NCI-H2227 (cell line): Measurements from ENCODE around the gene WFDC1.

Experiments used
- DNase-seq: peaks from one replicate; lab custom pipeline; 2025; ENCODE audit not compliant: unreplicated experiment; lab: John Stamatoyannopoulos, UW

WFDC1 gene

DNA sequence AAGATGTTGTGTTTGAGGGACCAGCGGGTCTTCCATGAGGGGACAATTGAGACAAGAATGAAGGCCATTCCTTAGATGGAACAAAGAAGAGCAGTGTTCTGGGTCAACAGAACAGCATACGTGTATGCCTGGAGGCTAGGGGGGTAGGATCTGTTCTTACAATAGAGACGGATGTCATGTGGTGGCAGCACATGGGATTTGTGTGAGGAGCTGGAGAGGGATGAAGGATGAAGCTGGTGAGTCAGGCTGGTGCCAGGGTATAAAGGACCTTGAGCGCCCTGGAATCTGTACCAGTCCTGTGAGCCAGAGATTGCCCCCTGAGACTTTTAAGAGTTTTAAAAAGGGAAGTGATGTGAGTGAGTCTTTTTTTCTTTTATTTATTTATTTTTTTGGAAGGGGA lies 22.8 kb upstream of the WFDC1 start:
- no peak for DNase-seq

DNA sequence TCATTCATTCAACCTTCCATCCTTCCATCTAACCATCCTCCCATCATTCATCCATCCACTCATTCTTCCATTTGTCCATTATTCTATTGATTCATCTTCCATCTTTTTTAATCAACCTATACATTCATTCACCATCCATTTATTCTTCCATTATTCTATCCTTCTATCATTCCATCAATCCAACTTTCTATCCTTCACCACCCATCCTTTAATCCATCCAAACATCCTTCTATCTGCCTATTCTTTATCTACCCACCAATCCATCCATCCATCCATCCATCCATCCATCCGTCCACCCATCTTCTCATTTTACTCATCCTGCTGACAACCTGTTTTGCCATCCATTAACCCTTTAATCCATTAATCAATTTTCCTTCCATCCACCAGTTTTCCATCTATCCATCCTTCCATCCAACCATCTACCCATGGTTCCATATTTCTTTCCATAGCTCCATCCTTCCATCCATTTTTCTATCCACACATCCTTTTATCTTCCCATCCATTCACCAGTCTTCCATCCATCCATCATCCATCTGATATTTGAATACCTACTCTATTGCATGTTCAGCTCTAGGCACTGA lies 21.8 kb upstream of the WFDC1 start:
- no peak for DNase-seq

DNA sequence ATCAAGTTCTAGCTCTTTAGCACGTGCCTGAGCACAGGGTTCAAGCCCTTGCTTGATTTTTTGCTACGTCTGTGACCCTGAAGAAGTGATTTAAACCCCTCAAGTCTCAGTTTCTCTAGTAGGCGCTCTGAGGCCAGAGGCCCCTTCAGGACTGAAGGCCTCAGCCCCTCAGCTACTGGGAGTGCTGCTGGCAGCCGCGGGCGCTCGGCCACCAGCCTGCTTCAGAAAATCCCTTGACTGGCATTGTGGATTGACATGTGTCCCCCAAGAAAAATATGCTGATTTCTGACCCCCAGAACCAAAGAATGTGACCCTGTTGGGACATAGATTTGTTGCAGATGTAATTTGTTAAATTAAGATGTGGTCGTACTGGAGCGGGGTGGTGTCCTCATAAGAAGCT lies 20.2 kb upstream of the WFDC1 start:
- no peak for DNase-seq

DNA sequence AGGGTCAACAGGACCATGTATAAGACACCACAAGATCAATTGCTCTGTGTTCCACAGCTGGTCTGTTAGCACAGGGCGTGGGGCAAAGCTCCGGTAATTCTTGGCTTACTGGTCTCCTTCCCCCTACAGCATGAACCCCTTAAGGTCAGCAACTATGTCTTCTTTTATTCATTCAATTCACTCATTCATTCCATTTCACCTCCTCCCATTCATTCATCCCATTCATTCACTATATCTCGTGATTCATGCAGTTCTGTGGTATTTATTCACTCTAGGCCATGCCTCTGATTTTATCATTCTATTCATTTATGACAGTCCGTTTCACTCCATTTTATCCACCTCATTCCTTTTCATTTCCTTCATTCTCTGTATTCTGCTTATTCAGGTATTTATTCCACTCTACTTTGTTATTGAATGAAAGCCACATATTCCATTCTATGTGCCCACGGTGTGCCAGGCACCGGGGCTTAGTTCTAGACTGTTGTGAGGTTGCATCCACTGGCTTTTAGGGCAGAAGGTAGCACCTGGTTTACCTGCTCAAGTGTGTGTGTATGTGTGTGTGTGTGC lies 19.0 kb upstream of the WFDC1 start:
- DNase-seq = no peak

GRCh38 chr16:84277244-84277823 lies 17.3 kb upstream of the WFDC1 start:
- peak; percentile 48 for DNase-seq

GRCh38 chr16:84278333-84278732 lies 16.3 kb upstream of the WFDC1 start:
- DNase-seq = no peak

DNA sequence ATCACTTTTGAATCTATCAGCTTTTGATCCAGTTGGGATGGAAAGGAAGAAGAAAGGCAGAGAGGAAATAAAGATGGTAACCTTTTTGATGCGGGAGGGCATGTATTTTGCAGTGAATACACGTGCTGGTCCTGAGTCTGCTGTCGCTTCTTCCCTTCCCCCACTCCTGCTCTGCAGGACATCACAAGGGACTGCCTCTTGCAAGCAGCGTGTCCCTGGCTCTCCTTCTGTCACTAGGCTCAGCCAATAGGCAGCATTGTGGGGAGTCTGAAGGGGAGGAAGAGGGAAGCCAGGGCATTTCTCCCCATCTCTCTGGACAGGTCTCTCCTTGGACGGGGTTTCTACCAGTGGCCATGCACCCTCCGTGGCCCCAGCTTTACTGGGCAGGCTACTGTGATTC lies 15.7 kb upstream of the WFDC1 start:
- peak; percentile 56 for DNase-seq

GRCh38 chr16:84279881-84280280 lies 14.8 kb upstream of the WFDC1 start:
- DNase-seq = no peak

GRCh38 chr16:84281074-84281473 lies 13.6 kb upstream of the WFDC1 start:
- peak; percentile 2 for DNase-seq

DNA sequence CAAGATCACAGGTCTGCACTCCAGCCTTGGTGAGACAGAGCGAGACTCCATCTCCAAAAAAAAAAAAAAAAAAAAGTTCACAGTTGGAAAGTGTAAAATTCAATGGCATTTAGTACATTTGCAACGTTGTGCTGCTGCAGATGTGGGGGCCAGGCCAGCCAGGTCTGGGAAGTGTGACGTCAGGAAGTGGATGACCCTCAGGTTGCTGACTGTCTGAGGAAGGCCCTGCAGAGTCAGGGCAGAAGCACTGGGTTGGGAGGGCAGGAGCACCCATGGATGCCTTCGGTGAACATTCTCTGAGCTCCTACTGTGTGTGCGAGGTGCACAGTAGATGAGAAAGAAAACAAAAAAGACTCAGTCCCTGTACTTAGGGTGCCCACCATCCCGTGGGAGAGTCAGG lies 12.1 kb upstream of the WFDC1 start:
- no peak for DNase-seq

DNA sequence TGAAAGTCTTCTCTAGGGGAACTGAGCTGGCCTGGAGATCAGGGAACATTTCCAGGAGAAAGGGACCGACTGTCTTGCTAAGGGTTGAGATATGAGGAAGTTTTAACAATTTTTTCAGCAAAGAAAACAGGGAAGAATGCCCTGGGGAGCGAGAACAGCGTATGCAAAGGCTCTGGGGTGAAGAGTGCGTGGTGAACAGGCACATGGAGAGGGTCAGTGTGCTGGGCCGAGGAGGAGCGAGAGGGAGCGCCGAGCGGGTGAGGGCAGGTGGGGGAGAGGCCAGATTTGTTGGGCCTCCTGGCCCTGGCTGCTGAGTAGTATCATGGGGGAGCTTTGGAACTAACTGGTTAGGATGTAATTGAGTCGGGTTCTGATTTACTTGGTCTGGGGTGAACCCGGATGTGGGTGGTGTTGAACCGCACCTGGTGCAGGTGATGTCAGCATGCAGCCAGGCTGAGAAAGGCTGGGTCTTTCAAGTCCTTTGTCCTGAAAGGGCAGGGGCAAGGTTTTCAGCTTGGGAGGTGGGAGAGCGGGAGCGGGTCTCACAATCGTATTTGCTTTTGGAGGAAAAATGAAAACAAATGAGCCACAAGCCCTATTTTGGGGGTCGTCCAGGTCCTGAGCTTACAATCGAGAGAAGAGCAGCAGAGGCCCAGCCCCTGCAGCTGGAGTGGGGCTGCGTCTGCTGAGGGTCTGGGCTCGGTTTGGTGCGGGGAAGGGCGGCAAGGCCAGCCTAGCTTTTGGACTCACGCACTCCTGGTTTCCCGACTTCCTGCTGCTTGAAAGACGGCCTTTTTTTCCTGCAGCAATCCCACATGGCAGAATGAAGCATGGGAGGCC lies 11.1 kb upstream of the WFDC1 start:
- no peak for DNase-seq

DNA sequence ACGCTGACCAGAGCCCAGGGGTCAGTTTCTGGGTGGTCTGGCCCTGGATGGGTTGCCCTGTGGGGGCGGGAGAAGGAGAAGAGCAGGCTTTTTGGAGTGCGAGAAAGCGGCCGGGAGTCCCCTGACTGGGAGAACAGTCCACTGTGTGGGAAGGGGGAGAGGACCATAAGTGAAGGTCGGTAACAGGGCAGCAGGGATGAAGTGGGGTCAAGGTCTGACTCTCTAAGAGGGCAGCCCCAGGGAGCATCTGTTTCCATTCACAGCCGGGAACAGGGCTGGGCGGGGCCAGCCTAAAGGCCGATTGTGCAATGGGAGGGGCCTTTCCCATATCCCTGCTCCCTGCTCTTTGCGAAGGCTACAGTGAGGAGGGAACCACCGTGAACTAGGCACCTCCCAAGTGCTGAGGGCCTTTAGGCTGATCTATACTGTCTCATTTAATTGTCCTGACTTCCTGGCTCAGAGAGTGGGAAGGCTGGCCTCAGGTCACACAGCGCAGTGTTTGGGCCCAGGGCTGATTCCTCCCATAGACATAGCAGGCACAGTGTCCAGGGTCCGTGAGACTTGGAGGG lies 10.4 kb upstream of the WFDC1 start:
- no peak for DNase-seq

DNA sequence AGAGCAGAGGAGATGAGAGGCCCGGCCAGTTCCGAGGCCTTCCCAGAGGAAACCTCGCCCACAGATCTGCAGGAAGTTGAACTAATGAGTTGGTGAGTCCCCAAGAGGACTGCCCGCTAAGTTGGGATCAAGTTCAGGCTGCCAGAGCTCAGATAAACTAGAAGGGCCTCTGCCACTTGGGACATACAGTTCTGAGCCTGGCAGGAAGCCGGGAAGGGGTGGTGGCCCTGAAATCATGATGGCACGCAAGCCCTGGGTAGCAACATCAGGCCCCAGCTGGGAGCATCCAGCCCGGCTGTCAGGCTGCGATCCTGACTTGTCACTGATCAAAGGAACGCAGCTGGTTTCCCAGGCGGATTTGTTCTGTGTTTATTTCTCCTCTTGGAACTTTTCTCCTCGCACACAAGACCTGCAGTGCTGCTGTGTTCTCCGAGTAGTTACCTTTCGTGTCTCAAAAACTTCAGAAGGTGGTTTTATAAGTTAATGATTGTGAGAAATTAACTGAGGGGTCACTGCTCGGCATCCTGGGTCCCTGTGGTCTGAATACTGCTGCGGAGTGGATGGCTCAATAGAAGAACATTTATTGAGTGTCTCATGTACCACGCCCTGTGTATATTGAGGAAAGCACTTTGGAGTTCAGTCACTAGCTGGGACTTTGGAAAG lies 8.0 kb upstream of the WFDC1 start:
- DNase-seq = no peak

- no peak for DNase-seq
Observed at GRCh38 chr16:84288902-84289301, 5.8 kb upstream of the WFDC1 start.

DNA sequence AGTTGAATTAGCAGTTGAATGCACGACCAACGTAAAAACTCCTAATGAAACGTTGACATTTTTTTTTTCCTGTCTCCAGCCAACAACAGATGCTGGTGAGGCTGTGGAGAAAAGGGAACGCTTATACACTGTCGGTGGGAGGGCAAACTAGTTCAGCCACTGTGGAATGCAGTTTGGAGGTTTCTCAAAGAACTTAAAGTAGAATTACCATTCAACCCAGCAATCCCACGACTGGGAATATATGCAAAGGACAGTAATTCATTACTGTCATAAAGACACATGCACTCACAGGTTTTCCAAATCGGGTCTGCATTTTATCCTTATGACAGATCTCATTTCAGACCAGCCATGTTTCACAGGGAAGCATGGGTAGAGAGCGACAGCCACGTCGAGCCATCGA lies 3.5 kb upstream of the WFDC1 start:
- DNase-seq = no peak

GRCh38 chr16:84292011-84292410 lies 2.7 kb upstream of the WFDC1 start:
- DNase-seq = no peak

DNA sequence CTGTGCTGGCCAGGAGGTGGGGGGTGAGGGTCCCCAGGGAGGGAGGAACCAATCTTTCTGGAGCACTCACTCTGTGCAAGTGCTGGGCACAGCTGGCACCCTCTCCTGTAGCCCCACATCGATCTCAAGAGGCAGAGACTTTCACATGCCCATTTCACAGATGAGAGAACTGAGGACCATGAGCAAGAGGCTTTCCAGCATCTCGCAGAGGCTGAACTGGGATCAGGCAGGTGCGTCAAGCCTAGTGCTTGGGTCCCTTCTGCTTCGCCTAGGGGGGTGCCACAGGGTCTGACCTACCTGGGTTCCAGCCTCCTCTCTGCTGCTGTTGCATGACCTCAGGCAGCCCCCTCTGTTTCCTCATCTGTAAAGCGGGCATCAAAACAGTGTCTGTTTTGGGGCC lies 1.3 kb upstream of the WFDC1 start:
- DNase-seq = no peak

- no peak for DNase-seq
Observed at GRCh38 chr16:84294117-84294516, 561 bp upstream of the WFDC1 start.

GRCh38 chr16:84295203-84295860 lies 654 bp downstream of the WFDC1 start:
- DNase-seq = no peak

- DNase-seq = no peak
Observed at GRCh38 chr16:84298376-84298899, 3.8 kb downstream of the WFDC1 start.
